GM12878 (cell line): ENCODE results near the gene LTB4R. TPM values are rescaled to one million over a fixed set of nuclear protein-coding genes. Genes with fewer than 3 reads are reported as not detected.
"Not testable (repeated sequence)": the region's sequence is repeated elsewhere in the genome, so short reads cannot be mapped to it uniquely, and the experiment has no call there.

Source experiments
- ATAC-seq: fragments of 200-7000 bp; cut with Tn5 transposase; 3 replicates; pipeline ENCODE4 v1.9.1; 2020; ENCODE audit warnings: mild to moderate bottlenecking, moderate library complexity
- BruUV-seq: library from RNA; stranded (reverse); fragments of 400-500 nt; replicated peaks from 2 replicates; lab custom pipeline; 2021; lab: Mats Ljungman, UMichigan
- CTCF ChIA-PET: fragments of 300-600 bp; sonication (Branson Sonifier 250); formaldehyde crosslinking; extraction: SDS; loops from one replicate; lab custom pipeline; 2021; ENCODE audit warnings: inconsistent platforms; lab: Yijun Ruan, JAX
- POLR2A ChIA-PET: fragments of 350-600 bp; formaldehyde crosslinking; extraction: SDS; loops from one replicate; lab custom pipeline; 2021; ENCODE audit warnings: inconsistent platforms; lab: Charles Lee
- RAD21 ChIA-PET: fragments of 300-600 bp; sonication (Branson Sonifier 250); formaldehyde crosslinking; loops from one replicate; lab custom pipeline; 2023; ENCODE audit warnings: antibody characterized with exemption; ENCODE audit not compliant: unreplicated experiment; lab: Charles Lee
- SMC1A ChIA-PET: fragments of 300-600 bp; sonication (Branson Sonifier 250); formaldehyde crosslinking; loops from one replicate; lab custom pipeline; 2023; ENCODE audit not compliant: unreplicated experiment, uncharacterized antibody; lab: Charles Lee
- DNase-seq: peaks from one replicate; pipeline ENCODE4 v3.0.0-alpha.2; 2011; ENCODE audit warnings: low read depth, low spot score
- FAIRE-seq: peaks from 3 replicates; lab custom pipeline; 2011; peaks lifted over from hg19 to GRCh38; lab: Jason Lieb, UNC
- H2AFZ ChIP-seq: 2 replicates; pipeline ENCODE4 v1.6.0; 2011; ENCODE audit warnings: low read depth, low read length, control low read depth; ENCODE audit not compliant: control insufficient read depth
- H3K27ac ChIP-seq: 2 replicates; pipeline ENCODE4 v1.5.1; 2011; ENCODE audit warnings: control low read depth; ENCODE audit not compliant: control insufficient read depth, insufficient read depth
- H3K27me3 ChIP-seq, 2 experiments: replicated peaks in 1 of 2; 2 replicates each; pipeline versions ENCODE4 v1.6.0 to v1.6.1; 2011; ENCODE audit warnings: low read length in 1 of 2; ENCODE audit not compliant: control insufficient read depth in 2 of 2, insufficient read depth in 2 of 2
- H3K36me3 ChIP-seq, 2 experiments: 2 replicates each; pipeline ENCODE4 v1.5.1; 2011; ENCODE audit warnings: low read length in 1 of 2; ENCODE audit not compliant: control insufficient read depth in 2 of 2, insufficient read depth in 2 of 2
- H3K4me1 ChIP-seq: 2 replicates; pipeline ENCODE4 v1.6.1; 2011; ENCODE audit warnings: mild to moderate bottlenecking, low read length, moderate library complexity, mixed read lengths; ENCODE audit not compliant: control insufficient read depth, insufficient read depth
- H3K4me2 ChIP-seq: 2 replicates; pipeline ENCODE4 v1.6.0; 2011; ENCODE audit warnings: control low read depth; ENCODE audit not compliant: control insufficient read depth, insufficient read depth
- H3K4me3 ChIP-seq: fragments of 200-600 bp; sonication (generic); 2 replicates; pipeline ENCODE4 v1.5.1; 2016
- H3K79me2 ChIP-seq: 2 replicates; pipeline ENCODE4 v1.6.0; 2011; ENCODE audit warnings: low read length; ENCODE audit not compliant: control insufficient read depth, insufficient read depth
- H3K9ac ChIP-seq: 2 replicates; pipeline ENCODE4 v1.8.0; 2011; ENCODE audit warnings: low read length, control low read depth, mixed read lengths; ENCODE audit not compliant: control insufficient read depth, insufficient read depth
- H3K9me3 ChIP-seq: replicated peaks from 3 replicates; pipeline ENCODE4 v1.5.1; 2011; ENCODE audit warnings: mild to moderate bottlenecking, low read length; ENCODE audit not compliant: control insufficient read depth, insufficient read depth
- H4K20me1 ChIP-seq: 2 replicates; pipeline ENCODE4 v1.6.0; 2011; ENCODE audit not compliant: control insufficient read depth, insufficient read depth
- BCL11A ChIP-seq: IDR thresholded peaks from 2 replicates; pipeline ENCODE4 v1.6.1; 2011; ENCODE audit warnings: low read depth, low read length
- CHD4 ChIP-seq: fragments of 200-600 bp; sonication (generic); IDR thresholded peaks from 2 replicates; pipeline ENCODE4 v1.6.1; 2016; ENCODE audit warnings: mild to moderate bottlenecking
- FOXM1 ChIP-seq: IDR thresholded peaks from 2 replicates; pipeline ENCODE4 v1.6.1; 2012; ENCODE audit warnings: low read depth, mild to moderate bottlenecking, inconsistent platforms, low read length, moderate library complexity
- HDGF ChIP-seq: fragments of 450-650 bp; IDR thresholded peaks from 2 replicates; pipeline ENCODE4 v1.6.1; 2016; ENCODE audit warnings: antibody characterized with exemption
- MXI1 ChIP-seq: fragments of 150-350 bp; IDR thresholded peaks from 2 replicates; pipeline ENCODE4 v1.6.1; 2011; ENCODE audit warnings: low read depth, mild to moderate bottlenecking, inconsistent platforms, low read length, improper control_type of control experiment
- NFXL1 ChIP-seq: fragments of 450-650 bp; IDR thresholded peaks from 2 replicates; pipeline ENCODE4 v1.6.1; 2017; ENCODE audit warnings: antibody characterized with exemption, mild to moderate bottlenecking, borderline replicate concordance
- PML ChIP-seq: IDR thresholded peaks from 2 replicates; pipeline ENCODE4 v1.6.1; 2012; ENCODE audit warnings: low read length, inconsistent platforms
- SPI1 ChIP-seq: IDR thresholded peaks from 2 replicates; pipeline ENCODE4 v1.6.1; 2011; ENCODE audit warnings: low read depth, mild to moderate bottlenecking, low read length, moderate library complexity, borderline replicate concordance; ENCODE audit not compliant: insufficient read depth
- SREBF2 ChIP-seq: IDR thresholded peaks from 2 replicates; pipeline ENCODE4 v1.6.1; 2012; ENCODE audit warnings: mild to moderate bottlenecking, low read length
- TCF3 ChIP-seq: IDR thresholded peaks from 2 replicates; pipeline ENCODE4 v1.6.1; 2012; ENCODE audit warnings: low read depth, mild to moderate bottlenecking, low read length, borderline replicate concordance; ENCODE audit not compliant: insufficient read depth
- WRNIP1 ChIP-seq: IDR thresholded peaks from 2 replicates; pipeline ENCODE4 v1.6.1; 2011; ENCODE audit warnings: low read depth, low read length, improper control_type of control experiment, borderline replicate concordance
- ZSCAN29 ChIP-seq: fragments of 450-650 bp; IDR thresholded peaks from 2 replicates; pipeline ENCODE4 v1.6.1; 2017; ENCODE audit warnings: mild to moderate bottlenecking, moderate library complexity
- WGBS: methylation state at CpG from one replicate; pipeline ENCODE4 v1.1.6; 2016; ENCODE audit warnings: low lambda C conversion rate; ENCODE audit not compliant: insufficient replicate concordance, insufficient coverage; ENCODE audit errors: missing lambda C conversion rate; 5-methylcytosine and 5-hydroxymethylcytosine counted together
- in situ Hi-C: fragments of 300-500 bp; cut with MboI; formaldehyde crosslinking; loops from 9 replicates; pipeline ENCODE4 v1.14.3; 2018; ENCODE audit warnings: mixed read lengths
- intact Hi-C: fragments of 100-400 bp; cut with micrococcal nuclease; formaldehyde crosslinking; loops from one replicate; pipeline ENCODE4 v1.14.2; 2022; ENCODE audit not compliant: unreplicated experiment
- polyA plus RNA-seq, 11 experiments: library from polyadenylated mRNA; depleted of rRNA in 4 of 11; unstranded in 6 of 11; stranded (reverse) in 5 of 11; fragments of >200 nt; fragmentation: Nextera tagmentation in 4 of 11; fragmentation: Illumina TruSeq in 1 of 11; extraction: Ambion mirVana in 4 of 11; extraction: Trizol in 1 of 11; gene quantifications; 1 replicate in 1 of 11; 2 replicates in 10 of 11; pipeline versions ENCODE4 v1.2.1 to v1.2.3, GENCODE V29; 2011 to 2016; ENCODE audit warnings: inconsistent platforms in 2 of 11, missing spikeins in 2 of 11, low read depth in 1 of 11
- total RNA-seq, 4 experiments: library from RNA; depleted of rRNA in 3 of 4; stranded (reverse); fragments of >200 nt in 3 of 4; fragmentation: Illumina TruSeq in 1 of 4; extraction: Trizol in 1 of 4; gene quantifications; 2 replicates each; pipeline versions ENCODE4 v1.2.1 to v1.2.3, GENCODE V29; 2013 to 2021
- TF ChIP-seq, protein P1 (sequence below): IDR thresholded peaks from 2 replicates; pipeline ENCODE4 v1.6.1; 2011; ENCODE audit warnings: borderline replicate concordance, low read depth, mild to moderate bottlenecking, moderate library complexity, low read length; ENCODE audit not compliant: insufficient read depth, poor library complexity, severe bottlenecking
- TF ChIP-seq, protein P2 (sequence below): fragments of 450-650 bp; IDR thresholded peaks from 2 replicates; pipeline ENCODE4 v1.6.1; 2018; ENCODE audit warnings: borderline replicate concordance, mild to moderate bottlenecking; ENCODE audit not compliant: partially characterized antibody

The LTB4R gene
- total and polyA plus RNA-seq, 10 of the 15 experiments (the other 5 are each of a cell fraction or from before 2014, with no cell fraction given): 1.2 to 14.0 (median 4.0) TPM

DNA sequence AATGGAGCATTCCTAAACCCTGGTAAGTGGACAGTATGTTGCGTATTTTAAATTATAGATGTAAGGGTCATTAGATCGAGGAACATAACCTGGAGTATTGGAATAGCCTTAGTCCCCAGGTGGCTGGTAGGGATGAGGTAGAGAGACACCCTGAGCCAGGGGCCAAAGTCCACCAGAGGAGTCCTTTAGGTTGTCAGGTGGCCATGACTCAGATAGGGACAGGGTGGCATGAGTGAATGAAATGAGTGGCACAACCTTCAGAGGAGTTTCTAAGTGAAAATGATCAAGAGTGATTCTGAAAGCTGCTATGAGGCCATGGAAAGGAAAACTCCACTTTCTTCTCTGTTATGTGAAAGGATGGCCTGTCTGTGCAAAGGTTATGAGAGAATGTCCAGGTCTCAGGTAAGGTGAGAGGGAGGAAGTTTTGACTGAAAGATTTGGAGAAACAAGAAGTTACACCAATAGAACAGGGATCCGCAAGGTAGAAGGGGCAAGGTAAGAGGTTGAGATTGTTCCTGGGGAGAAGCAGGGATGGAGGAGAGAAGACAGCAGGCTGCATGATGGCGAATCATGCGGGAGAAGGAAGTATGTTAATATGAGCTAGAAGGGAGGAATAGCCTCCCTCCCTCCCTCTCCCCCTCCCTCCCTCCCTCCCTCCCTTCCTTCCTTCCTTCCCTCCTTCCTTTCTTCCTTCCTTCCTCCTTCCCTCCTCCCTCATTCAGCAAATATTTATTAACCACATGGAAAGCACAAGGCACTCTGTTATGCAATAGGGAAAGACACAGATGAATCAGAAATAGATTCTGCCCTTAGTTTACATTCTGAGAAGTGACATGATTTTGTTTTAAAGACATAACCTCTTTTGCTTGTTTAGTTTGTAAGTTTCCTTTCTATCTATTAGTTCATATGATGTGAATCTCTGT is 42.5 kb downstream of the LTB4R start (continued):
- TF ChIP-seq, protein P1, sequence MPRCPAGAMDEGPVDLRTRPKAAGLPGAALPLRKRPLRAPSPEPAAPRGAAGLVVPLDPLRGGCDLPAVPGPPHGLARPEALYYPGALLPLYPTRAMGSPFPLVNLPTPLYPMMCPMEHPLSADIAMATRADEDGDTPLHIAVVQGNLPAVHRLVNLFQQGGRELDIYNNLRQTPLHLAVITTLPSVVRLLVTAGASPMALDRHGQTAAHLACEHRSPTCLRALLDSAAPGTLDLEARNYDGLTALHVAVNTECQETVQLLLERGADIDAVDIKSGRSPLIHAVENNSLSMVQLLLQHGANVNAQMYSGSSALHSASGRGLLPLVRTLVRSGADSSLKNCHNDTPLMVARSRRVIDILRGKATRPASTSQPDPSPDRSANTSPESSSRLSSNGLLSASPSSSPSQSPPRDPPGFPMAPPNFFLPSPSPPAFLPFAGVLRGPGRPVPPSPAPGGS: no peak
- TF ChIP-seq SPI1: no peak
- TF ChIP-seq, protein P2, sequence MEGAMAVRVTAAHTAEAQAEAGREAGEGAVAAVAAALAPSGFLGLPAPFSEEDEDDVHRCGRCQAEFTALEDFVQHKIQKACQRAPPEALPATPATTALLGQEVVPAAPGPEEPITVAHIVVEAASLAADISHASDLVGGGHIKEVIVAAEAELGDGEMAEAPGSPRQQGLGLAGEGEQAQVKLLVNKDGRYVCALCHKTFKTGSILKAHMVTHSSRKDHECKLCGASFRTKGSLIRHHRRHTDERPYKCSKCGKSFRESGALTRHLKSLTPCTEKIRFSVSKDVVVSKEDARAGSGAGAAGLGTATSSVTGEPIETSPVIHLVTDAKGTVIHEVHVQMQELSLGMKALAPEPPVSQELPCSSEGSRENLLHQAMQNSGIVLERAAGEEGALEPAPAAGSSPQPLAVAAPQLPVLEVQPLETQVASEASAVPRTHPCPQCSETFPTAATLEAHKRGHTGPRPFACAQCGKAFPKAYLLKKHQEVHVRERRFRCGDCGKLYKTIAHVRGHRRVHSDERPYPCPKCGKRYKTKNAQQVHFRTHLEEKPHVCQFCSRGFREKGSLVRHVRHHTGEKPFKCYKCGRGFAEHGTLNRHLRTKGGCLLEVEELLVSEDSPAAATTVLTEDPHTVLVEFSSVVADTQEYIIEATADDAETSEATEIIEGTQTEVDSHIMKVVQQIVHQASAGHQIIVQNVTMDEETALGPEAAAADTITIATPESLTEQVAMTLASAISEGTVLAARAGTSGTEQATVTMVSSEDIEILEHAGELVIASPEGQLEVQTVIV: no peak
- TF ChIP-seq PML: no peak
- TF ChIP-seq BCL11A: no peak
- TF ChIP-seq ZSCAN29: no peak
- TF ChIP-seq CHD4: no peak
- no peak for TF ChIP-seq TCF3
- no peak for TF ChIP-seq FOXM1
- TF ChIP-seq WRNIP1: no peak
- no peak for TF ChIP-seq SREBF2
- no peak for TF ChIP-seq MXI1
- no peak for TF ChIP-seq HDGF
- TF ChIP-seq NFXL1: no peak

DNA sequence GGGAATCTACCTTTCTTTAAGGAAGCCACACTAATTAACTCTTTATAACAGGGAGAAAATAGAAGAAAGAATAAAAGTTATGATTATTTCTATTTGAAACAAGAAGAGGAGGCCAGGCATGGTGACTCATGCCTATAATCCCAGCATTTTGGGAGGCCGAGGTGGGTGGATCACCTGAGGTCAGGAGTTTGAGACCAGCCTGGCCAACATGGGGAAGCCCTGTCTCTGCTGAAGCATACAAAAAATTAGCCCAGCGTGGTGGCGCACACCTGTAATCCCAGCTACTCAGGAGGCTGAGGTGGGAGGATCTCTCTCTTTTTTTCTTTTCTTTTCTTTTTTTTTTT is 43.2 kb downstream of the LTB4R start:
- H3K9ac ChIP-seq, in situ Hi-C loops: not testable (repeated sequence)

More for the DNA sequence above, 43.2 kb downstream of the LTB4R start:
- H3K79me2 ChIP-seq, H3K4me1 ChIP-seq, DNase-seq, FAIRE-seq, H4K20me1 ChIP-seq, ATAC-seq, intact Hi-C loops, H3K9me3 ChIP-seq, POLR2A ChIA-PET, CTCF ChIA-PET, BruUV-seq, H3K4me2 ChIP-seq, H3K36me3 ChIP-seq, H2AFZ ChIP-seq, H3K4me3 ChIP-seq, SMC1A ChIA-PET, RAD21 ChIA-PET, H3K27me3 ChIP-seq, H3K27ac ChIP-seq: not testable (repeated sequence)
- 54% methylated on average over 3 of the region's 3 CpGs for WGBS
